ENCODE measurements around the gene SLC22A24. TPM values are rescaled to one million over a fixed set of nuclear protein-coding genes. Genes with fewer than 3 reads are reported as not detected.

SLC22A24 gene, protein sequence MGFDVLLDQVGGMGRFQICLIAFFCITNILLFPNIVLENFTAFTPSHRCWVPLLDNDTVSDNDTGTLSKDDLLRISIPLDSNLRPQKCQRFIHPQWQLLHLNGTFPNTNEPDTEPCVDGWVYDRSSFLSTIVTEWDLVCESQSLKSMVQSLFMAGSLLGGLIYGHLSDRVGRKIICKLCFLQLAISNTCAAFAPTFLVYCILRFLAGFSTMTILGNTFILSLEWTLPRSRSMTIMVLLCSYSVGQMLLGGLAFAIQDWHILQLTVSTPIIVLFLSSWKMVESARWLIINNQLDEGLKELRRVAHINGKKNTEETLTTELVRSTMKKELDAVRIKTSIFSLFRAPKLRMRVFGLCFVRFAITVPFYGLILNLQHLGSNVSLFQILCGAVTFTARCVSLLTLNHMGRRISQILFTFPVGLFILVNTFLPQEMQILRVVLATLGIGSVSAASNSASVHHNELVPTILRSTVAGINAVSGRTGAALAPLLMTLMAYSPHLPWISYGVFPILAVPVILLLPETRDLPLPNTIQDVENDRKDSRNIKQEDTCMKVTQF
- total RNA-seq (not detected), polyA plus RNA-seq (not detected)
- long read RNA-seq, donor 1 = 0 reads
- long read RNA-seq, donor 2 = 0 reads
- long read RNA-seq, donor 3 = 0 reads
- long read RNA-seq, donor 4 = 0 reads

DNA sequence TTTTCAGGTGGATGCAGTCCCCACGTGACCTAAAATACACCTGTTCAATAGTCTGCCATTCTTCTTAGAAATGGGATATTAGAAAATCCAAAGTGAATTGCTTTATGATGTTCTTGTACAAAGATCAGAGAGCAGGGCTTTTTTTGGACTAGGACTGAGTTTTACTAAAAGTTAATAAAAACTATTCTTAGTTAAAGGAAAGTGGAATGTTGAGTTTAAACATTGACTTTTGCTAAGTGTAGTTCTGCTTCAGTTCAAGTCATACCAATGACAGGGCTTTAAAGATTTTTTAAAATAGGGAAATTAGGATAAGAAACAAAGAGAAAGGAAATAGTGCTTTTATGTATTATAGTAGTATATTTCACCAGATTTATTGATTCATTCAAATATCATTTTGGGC, at the start of gene SLC22A24:
Gene SLC22A24 (minus strand): TSS at position 101 of the 400 bp plus-strand sequence. CDS start 442 bp downstream, outside the sequence.
- intact Hi-C loops (cut with DNase I) = no loop called here
- DNase-seq = no peak
- H3K4me1 ChIP-seq (ENCODE audit: control insufficient read depth, insufficient read depth, low read length) = no peaks in the 10 kb centered on the region
- H3K4me3 ChIP-seq (ENCODE audit: low read length) = no peak within 1 kb of the TSS
- H3K9me3 ChIP-seq (ENCODE audit: control insufficient read depth, low read length) = no peaks in the 10 kb centered on the region
- no peaks in the 10 kb centered on the region for H3K27me3 ChIP-seq (ENCODE audit: control insufficient read depth, insufficient read depth)
- WGBS = 78% methylated on average over 1 of the region's 1 CpG
- no peak for ATAC-seq
- H3K27ac ChIP-seq (ENCODE audit: low read length) = no peak within 1 kb of the TSS

DNA sequence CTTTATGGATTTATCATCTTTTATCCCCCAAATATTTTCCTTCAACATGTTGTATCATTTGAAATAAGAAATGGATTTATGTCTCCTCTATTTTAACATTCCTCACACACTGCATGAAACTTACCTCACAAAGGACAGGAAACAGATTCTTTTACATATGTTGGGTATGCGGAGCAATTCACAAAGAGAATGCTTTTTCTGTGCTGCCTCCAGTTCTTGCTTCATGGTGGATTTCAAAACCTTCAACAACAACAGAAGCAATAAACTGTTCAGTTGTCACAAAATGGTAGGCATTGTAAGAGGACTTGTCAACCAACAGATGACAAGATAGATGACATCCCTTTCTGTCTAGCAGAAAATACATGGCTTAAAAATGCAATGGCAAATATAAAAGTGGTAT, 36.5 kb upstream of the SLC22A24 start:
- Histone ChIP-seq H3K27me3 (ENCODE audit: control insufficient read depth, insufficient read depth) (no peaks in the 10 kb centered on the region), H3K27ac (ENCODE audit: low read length) (no peak overlapping the region), H3K4me3 (ENCODE audit: low read length) (no peak overlapping the region), H3K9me3 (ENCODE audit: control insufficient read depth, low read length) (no peaks in the 10 kb centered on the region), H3K4me1 (ENCODE audit: control insufficient read depth, insufficient read depth, low read length) (no peaks in the 10 kb centered on the region)
- intact Hi-C loops (cut with DNase I) = no loop called here
- WGBS = 77% methylated on average over 1 of the region's 1 CpG
- no peak for DNase-seq
- no peak for ATAC-seq

DNA sequence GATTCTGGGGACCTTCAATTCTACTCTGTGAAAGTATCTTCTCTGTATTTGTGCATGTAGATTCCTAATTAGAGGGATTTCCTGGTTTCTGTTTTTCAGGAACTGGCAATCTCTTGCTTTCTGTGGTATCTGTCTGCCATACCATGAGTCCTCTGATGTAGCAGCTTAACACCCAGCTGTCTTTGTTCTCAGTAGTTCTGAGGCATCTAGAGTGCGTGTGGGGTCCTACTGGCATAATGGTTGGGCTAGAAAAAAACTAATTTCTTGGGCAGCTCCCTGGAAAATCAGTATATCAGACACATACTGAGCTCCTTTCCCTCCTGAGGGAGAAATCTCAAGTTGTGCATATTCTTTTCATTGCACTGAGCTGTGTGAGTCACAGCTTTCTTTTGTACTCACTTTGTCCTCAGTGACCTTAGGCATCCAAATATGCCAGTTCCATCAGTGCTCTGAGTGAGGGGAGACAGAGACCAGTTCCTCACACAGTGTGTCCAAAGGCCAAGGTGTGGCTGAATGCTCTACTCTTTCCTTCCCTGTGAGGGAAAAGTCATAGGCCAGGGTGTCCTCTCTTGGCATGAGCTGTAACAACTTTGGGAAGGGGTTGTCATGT, 35.5 kb upstream of the SLC22A24 start:
- no peak overlapping the region for H3K27ac ChIP-seq (ENCODE audit: low read length)
- DNase-seq (no peak), ATAC-seq (no peak)
- no peaks in the 10 kb centered on the region for H3K9me3 ChIP-seq (ENCODE audit: control insufficient read depth, low read length)
- intact Hi-C loops (cut with DNase I) = no loop called here
- H3K4me3 ChIP-seq (ENCODE audit: low read length) = no peak overlapping the region
- H3K27me3 ChIP-seq (ENCODE audit: control insufficient read depth, insufficient read depth) = no peaks in the 10 kb centered on the region
- 39% methylated on average over 1 of the region's 1 CpG for WGBS
- no peaks in the 10 kb centered on the region for H3K4me1 ChIP-seq (ENCODE audit: control insufficient read depth, insufficient read depth, low read length)

DNA sequence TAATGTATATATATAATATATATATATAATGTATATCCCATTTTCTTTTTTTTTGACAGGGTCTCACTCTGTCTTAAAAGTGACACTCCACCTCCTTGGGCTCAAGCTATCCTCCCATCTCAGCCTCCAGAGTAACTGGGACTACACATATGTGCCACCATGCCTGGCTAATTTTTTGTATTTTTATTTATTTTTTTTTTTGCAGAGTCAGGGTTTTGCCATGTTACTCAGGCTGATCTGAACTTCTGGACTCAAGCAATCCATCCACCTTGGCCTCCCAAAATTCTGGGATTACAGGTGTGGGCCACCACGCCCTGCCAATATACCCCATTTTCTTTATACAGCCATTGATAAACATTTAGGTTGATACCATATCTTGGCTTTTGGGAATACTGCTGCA, 33.9 kb upstream of the SLC22A24 start:
- intact Hi-C loops (cut with DNase I) = no loop called here
- WGBS = 80% methylated on average over 1 of the region's 1 CpG
- Histone ChIP-seq H3K9me3 (ENCODE audit: control insufficient read depth, low read length) (no peaks in the 10 kb centered on the region), H3K4me3 (ENCODE audit: low read length) (no peak overlapping the region), H3K4me1 (ENCODE audit: control insufficient read depth, insufficient read depth, low read length) (no peaks in the 10 kb centered on the region), H3K27ac (ENCODE audit: low read length) (no peak overlapping the region), H3K27me3 (ENCODE audit: control insufficient read depth, insufficient read depth) (no peaks in the 10 kb centered on the region)
- DNase-seq = no peak
- no peak for ATAC-seq

DNA sequence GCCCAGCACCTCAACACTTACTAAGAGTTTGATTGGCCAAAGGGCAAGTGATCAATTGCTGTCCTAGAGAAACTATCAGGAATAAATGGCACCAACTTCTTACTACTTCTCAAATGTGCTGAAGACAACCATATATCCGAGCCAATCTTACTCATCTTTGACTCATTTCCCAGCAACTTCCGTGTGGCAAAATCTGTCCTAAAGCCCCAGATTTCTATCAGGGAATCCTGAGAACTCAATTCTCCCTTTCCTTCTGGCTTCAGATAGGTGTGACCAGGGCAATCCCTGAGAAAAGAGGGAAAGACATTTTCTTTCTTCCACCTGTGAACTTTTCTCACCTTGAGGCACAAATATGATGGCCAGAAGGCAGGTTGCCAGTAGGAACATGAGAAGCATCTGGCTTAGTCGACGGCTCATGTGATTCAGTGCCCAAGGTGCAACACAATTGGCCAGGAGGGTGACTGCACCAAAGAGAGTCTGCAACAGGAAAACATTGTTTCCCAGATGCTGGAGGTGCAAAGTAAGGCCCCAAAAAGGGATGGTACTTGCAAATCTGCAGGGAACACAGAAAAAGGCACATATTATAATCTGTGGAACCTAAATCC, 21.8 kb upstream of the SLC22A24 start:
- DNase-seq (no peak), ATAC-seq (no peak)
- Histone ChIP-seq H3K27me3 (ENCODE audit: control insufficient read depth, insufficient read depth) (no peaks in the 10 kb centered on the region), H3K27ac (ENCODE audit: low read length) (no peak overlapping the region), H3K4me3 (ENCODE audit: low read length) (no peak overlapping the region), H3K9me3 (ENCODE audit: control insufficient read depth, low read length) (no peaks in the 10 kb centered on the region), H3K4me1 (ENCODE audit: control insufficient read depth, insufficient read depth, low read length) (no peaks in the 10 kb centered on the region)
- intact Hi-C loops (cut with DNase I) = no loop called here
- WGBS = 74% methylated on average over 4 of the region's 4 CpGs

DNA sequence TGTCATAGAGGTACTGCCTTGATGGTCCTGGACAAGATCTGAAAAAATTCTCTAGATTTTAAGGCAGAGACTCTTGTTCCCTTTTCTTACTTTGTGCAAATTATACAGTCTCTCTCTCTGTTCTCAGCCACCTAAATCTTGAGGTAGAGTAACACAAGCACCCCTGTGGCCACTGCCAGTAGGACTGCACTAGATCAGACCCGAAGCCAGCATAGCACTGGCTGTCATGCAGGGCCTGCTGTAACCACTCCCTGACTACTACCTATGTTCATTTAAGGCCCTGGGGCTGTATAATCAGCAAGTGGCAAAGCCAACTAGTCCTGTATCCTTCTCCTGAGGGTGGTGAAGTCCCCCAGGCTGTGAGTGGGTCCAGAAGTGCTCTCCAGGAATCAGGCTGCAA, 11.8 kb upstream of the SLC22A24 start:
- Histone ChIP-seq H3K4me3 (ENCODE audit: low read length) (no peak overlapping the region), H3K27ac (ENCODE audit: low read length) (no peak overlapping the region), H3K4me1 (ENCODE audit: control insufficient read depth, insufficient read depth, low read length) (no peaks in the 10 kb centered on the region), H3K9me3 (ENCODE audit: control insufficient read depth, low read length) (no peaks in the 10 kb centered on the region), H3K27me3 (ENCODE audit: control insufficient read depth, insufficient read depth) (no peaks in the 10 kb centered on the region)
- ATAC-seq = no peak
- WGBS = 73% methylated on average over 1 of the region's 1 CpG
- intact Hi-C loops (cut with DNase I) = no loop called here
- DNase-seq = no peak

DNA sequence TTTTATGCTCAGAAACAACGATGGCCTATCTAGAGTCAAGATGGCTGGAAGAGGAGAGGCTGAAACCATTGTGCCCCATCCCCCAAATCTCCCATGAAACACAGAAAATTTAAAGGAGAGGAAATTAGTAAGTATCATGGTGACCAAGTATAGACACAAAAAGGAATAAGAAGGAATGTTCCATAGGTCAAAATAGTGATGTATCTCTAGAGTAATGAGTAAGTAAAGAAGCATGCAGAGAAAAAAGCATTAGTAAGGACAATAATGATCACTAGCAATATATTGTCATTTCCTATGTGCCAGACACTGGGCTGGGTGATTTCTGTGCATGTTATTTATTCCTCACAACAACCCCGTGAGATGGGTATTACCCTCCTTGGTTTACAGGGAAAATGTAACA, 2.6 kb upstream of the SLC22A24 start:
- no peaks in the 10 kb centered on the region for H3K4me1 ChIP-seq (ENCODE audit: control insufficient read depth, insufficient read depth, low read length)
- H3K4me3 ChIP-seq (ENCODE audit: low read length) = no peak overlapping the region
- no peak for DNase-seq
- ATAC-seq = no peak
- no peaks in the 10 kb centered on the region for H3K9me3 ChIP-seq (ENCODE audit: control insufficient read depth, low read length)
- intact Hi-C loops (cut with DNase I) = no loop called here
- H3K27ac ChIP-seq (ENCODE audit: low read length) = no peak overlapping the region
- no peaks in the 10 kb centered on the region for H3K27me3 ChIP-seq (ENCODE audit: control insufficient read depth, insufficient read depth)
- WGBS = 81% methylated on average over 2 of the region's 2 CpGs

DNA sequence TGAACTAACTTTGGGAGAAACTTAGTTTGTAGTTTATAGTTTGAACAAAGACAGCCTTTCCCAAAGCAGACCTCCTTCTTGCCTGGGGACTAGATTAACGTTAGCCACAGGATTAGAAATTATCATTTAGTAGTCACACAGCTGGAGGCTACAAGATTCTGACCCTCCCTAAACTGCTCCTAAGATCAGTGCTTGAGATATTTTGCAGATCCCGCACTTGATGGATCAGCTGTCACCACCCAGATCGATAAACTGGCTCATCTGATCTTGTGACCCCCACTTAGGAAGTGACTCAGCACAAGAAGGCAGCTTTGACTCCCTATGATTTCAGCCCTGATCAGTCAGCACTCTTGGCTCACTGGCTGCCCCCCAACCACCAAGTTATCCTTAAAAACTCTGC, 1.6 kb downstream of the SLC22A24 start:
- no peaks in the 10 kb centered on the region for H3K4me1 ChIP-seq (ENCODE audit: control insufficient read depth, insufficient read depth, low read length)
- H3K27me3 ChIP-seq (ENCODE audit: control insufficient read depth, insufficient read depth) = no peaks in the 10 kb centered on the region
- no peak overlapping the region for H3K27ac ChIP-seq (ENCODE audit: low read length)
- no peak for DNase-seq
- no peak overlapping the region for H3K4me3 ChIP-seq (ENCODE audit: low read length)
- no peaks in the 10 kb centered on the region for H3K9me3 ChIP-seq (ENCODE audit: control insufficient read depth, low read length)
- no peak for ATAC-seq
- WGBS = 33% methylated on average over 3 of the region's 3 CpGs
- intact Hi-C loops (cut with DNase I) = no loop called here

DNA sequence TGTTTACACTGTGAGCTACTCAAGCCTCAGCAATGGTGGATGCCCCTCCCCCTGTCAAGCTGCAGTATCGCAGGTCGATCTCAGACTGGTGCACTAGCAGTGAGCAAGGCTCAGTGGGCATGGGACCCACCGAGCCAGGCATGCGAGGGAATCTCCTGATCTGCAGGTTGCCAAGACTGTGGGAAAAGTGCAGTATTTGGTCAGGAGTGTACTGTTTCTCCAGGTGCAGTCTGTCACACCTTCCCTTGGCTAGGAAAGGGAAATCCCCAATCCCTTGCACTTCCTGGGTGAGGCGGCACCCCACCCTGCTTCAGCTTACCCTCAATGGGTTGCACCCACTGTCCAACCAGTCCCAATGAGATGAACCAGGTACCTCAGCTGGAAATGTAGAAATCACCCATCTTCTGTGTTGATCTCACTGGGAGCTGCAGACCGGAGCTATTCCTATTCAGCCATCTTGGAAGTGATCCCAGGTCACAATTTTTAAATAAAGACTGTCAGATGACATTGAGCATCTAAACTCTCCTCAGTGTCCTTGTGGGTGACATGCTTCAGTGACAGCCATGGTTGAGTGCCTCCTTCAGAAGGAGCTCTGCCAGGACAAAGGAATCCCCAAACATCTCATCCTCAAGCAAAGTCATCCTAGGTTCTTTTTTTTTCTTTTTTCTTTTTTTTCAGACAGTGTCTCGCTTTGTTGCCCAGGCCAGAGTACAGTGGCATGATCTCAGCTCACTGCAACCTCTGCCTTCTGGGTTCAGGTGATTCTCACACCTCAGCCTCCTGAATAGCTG, 10.8 kb downstream of the SLC22A24 start:
- Histone ChIP-seq H3K27ac (ENCODE audit: low read length) (no peak overlapping the region), H3K9me3 (ENCODE audit: control insufficient read depth, low read length) (no peaks in the 10 kb centered on the region), H3K27me3 (ENCODE audit: control insufficient read depth, insufficient read depth) (no peaks in the 10 kb centered on the region), H3K4me3 (ENCODE audit: low read length) (no peak overlapping the region), H3K4me1 (ENCODE audit: control insufficient read depth, insufficient read depth, low read length) (no peaks in the 10 kb centered on the region)
- DNase-seq (no peak), ATAC-seq (no peak)
- intact Hi-C loops (cut with DNase I) = no loop called here
- 74% methylated on average over 7 of the region's 7 CpGs for WGBS

DNA sequence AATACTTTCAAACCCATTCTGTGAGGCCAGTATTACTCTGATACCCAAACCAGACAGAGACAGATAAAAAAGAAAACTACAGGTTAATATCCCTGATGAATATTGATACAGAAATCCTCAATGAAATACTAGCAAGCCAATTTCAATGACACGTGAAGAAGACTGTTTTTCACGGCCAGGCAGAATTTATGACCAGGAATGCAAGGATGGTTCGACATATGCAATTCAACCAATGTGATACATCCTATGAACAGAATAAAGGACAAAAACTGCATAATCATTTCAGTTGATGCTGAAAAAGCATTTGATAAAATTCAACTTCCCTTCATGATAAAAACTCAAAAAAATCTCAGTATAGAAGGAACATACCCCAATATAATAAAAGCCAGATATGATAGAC, 44.5 kb downstream of the SLC22A24 start:
- no peak for ATAC-seq
- Histone ChIP-seq H3K27ac (ENCODE audit: low read length) (no peak overlapping the region), H3K4me3 (ENCODE audit: low read length) (no peak overlapping the region), H3K4me1 (ENCODE audit: control insufficient read depth, insufficient read depth, low read length) (no peaks in the 10 kb centered on the region), H3K27me3 (ENCODE audit: control insufficient read depth, insufficient read depth) (no peaks in the 10 kb centered on the region), H3K9me3 (ENCODE audit: control insufficient read depth, low read length) (no peaks in the 10 kb centered on the region)
- intact Hi-C loops (cut with DNase I) = no loop called here
- no peak for DNase-seq
- WGBS = 70% methylated on average over 3 of the region's 3 CpGs

Data from right cardiac atrium (tissue), 5 donors.